OCI-LY7 (cell line): Measurements from ENCODE around the gene ZMYND8. TPM values are rescaled to one million over a fixed set of nuclear protein-coding genes. Genes with fewer than 3 reads are reported as not detected.
A peak's percentile ranks its signal among the peaks of the same experiment; 100 is the strongest.
"Not testable (repeated sequence)": the region's sequence is repeated elsewhere in the genome, so short reads cannot be mapped to it uniquely, and the experiment has no call there.

Source experiments
- BruUV-seq: library from RNA; stranded (reverse); fragments of 400-500 nt; replicated peaks from 2 replicates; lab custom pipeline; 2021; lab: Mats Ljungman, UMichigan
- CTCF ChIA-PET: fragments of 300-600 bp; sonication (Branson Sonifier 250); formaldehyde crosslinking; loops from one replicate; lab custom pipeline; 2022; ENCODE audit warnings: antibody characterized with exemption; ENCODE audit not compliant: unreplicated experiment; lab: Charles Lee
- POLR2A ChIA-PET: fragments of 300-600 bp; sonication (Branson Sonifier 250); formaldehyde crosslinking; loops from one replicate; lab custom pipeline; 2022; ENCODE audit warnings: antibody characterized with exemption; lab: Charles Lee
- DNase-seq: peaks from one replicate; pipeline ENCODE4 v3.0.0-alpha.2; 2015; ENCODE audit warnings: low spot score
- H2AFZ ChIP-seq: fragments of 200-600 bp; sonication (generic), shearing (Covaris generic); 2 replicates; pipeline ENCODE4 v1.6.1; 2014; ENCODE audit warnings: mild to moderate bottlenecking, antibody characterized with exemption, low read length, moderate library complexity
- H3K27ac ChIP-seq: fragments of 200-600 bp; sonication (generic); 2 replicates; pipeline ENCODE4 v1.5.1; 2014; ENCODE audit warnings: mixed run types, low read depth, mild to moderate bottlenecking, moderate library complexity, low read length, inconsistent platforms; ENCODE audit not compliant: poor library complexity, severe bottlenecking
- H3K36me3 ChIP-seq: fragments of 200-600 bp; sonication (generic); 2 replicates; pipeline ENCODE4 v1.6.1; 2014; ENCODE audit warnings: mild to moderate bottlenecking, antibody characterized with exemption, low read length, moderate library complexity, mixed read lengths; ENCODE audit not compliant: insufficient read depth
- H3K4me1 ChIP-seq: fragments of 200-600 bp; sonication (generic); 2 replicates; pipeline ENCODE4 v1.5.1; 2014; ENCODE audit warnings: mild to moderate bottlenecking, low read length; ENCODE audit not compliant: insufficient read depth, poor library complexity, severe bottlenecking
- H3K4me2 ChIP-seq: fragments of 200-600 bp; sonication (generic); 2 replicates; pipeline ENCODE4 v1.6.1; 2014; ENCODE audit warnings: mild to moderate bottlenecking, low read length
- H3K4me3 ChIP-seq: fragments of 200-600 bp; sonication (generic); 2 replicates; pipeline ENCODE4 v1.5.1; 2014; ENCODE audit warnings: mild to moderate bottlenecking, low read depth, low read length; ENCODE audit not compliant: poor library complexity, severe bottlenecking
- H3K79me2 ChIP-seq: fragments of 200-600 bp; sonication (generic); 2 replicates; pipeline ENCODE4 v1.6.1; 2016; ENCODE audit warnings: low read depth, mild to moderate bottlenecking, low read length, moderate library complexity, mixed read lengths; ENCODE audit not compliant: insufficient read depth
- H3K9me2 ChIP-seq: fragments of 200-600 bp; sonication (generic); 2 replicates; pipeline ENCODE4 v1.6.1; 2016; ENCODE audit warnings: mild to moderate bottlenecking, low read length, mixed read lengths; ENCODE audit not compliant: insufficient read depth
- H3K9me3 ChIP-seq: fragments of 200-600 bp; sonication (generic); 2 replicates; pipeline ENCODE4 v1.6.1; 2014; ENCODE audit warnings: mild to moderate bottlenecking, mixed run types, low read length, mixed read lengths
- H4K20me1 ChIP-seq: fragments of 200-600 bp; sonication (generic); 2 replicates; pipeline ENCODE4 v1.6.1; 2014; ENCODE audit warnings: mild to moderate bottlenecking, antibody characterized with exemption, low read length, moderate library complexity, mixed read lengths; ENCODE audit not compliant: insufficient read depth
- CTCF ChIP-seq: fragments of 200-600 bp; sonication (generic); conservative IDR thresholded peaks from 2 replicates; pipeline ENCODE4 v1.5.1; 2014; ENCODE audit warnings: mild to moderate bottlenecking, antibody characterized with exemption, low read length, moderate library complexity, mixed read lengths
- EZH2phosphoT487 ChIP-seq: fragments of 200-600 bp; sonication (generic); IDR thresholded peaks from 2 replicates; pipeline ENCODE4 v1.6.1; 2018; ENCODE audit warnings: low read depth, borderline replicate concordance, mild to moderate bottlenecking, mixed run types, antibody characterized with exemption, low read length, moderate library complexity, mixed read lengths
- intact Hi-C: fragments of 100-400 bp; cut with micrococcal nuclease; formaldehyde crosslinking; loops from one replicate; pipeline ENCODE4 v1.10.0; 2022; ENCODE audit not compliant: unreplicated experiment
- total RNA-seq, 2 experiments: library from RNA; depleted of rRNA in 1 of 2; stranded (reverse); fragments of >200 nt in 1 of 2; shearing (Covaris generic) in 1 of 2; gene quantifications; 2 replicates each; pipeline ENCODE4 v1.2.3, GENCODE V29; 2014 to 2022

ZMYND8 gene
- total RNA-seq, 2 experiments from 2014 or later, result 30.4 to 69.1 TPM

DNA sequence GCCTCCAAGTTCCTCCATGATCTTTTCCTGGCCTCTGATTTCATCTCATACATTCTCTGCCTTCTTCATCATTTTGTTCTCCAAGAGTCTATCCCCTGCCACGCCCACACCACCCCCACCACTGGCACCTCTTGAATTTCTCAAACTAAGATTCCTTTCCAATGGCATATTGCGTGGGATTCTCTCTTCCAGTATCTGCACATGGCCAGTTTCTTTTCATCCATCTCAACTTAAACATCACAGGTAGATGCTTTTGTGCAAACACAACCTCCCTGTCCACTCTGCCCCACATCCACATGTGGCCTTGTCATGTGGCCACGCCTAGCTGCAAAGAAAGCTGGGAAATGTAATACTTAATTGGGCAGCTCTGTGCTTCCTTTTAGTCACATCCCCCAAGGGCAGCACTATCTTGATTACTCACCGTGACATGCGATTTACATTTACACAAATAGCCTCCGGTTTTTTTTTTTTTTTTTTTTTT is 33.4 kb upstream of the ZMYND8 start:
- ChIA-PET CTCF (interaction anchor here (0.6 kb wide), 1 partner anchor 298 kb away, joined by 4 read pairs; no protein-coding TSS in a partner anchor), POLR2A (no interaction called here)
- no TSS peak for BruUV-seq
- intact Hi-C loops, result no loop called here
- no peaks in the 10 kb centered on the region for H4K20me1 ChIP-seq
- peak overlapping the region; percentile 25 for H3K4me3 ChIP-seq
- H3K9me2 ChIP-seq, result no peaks in the 10 kb centered on the region
- TF ChIP-seq CTCF (no peak), EZH2phosphoT487 (no peak)
- H3K36me3 ChIP-seq, result peaks cover 33% of the 10 kb centered on the region
- DNase-seq, result peak; percentile 88
- H3K79me2 ChIP-seq, result no peaks in the 10 kb centered on the region
- peaks cover 15% of the 10 kb centered on the region; the same call in 1 of the 2 replicates for H3K9me3 ChIP-seq
- peak overlapping the region; percentile 83; the same call in 1 of the 2 replicates for H2AFZ ChIP-seq
- peaks cover 37% of the 10 kb centered on the region for H3K4me1 ChIP-seq
- peak overlapping the region; percentile 54 for H3K4me2 ChIP-seq
- peak overlapping the region; percentile 63 for H3K27ac ChIP-seq

DNA sequence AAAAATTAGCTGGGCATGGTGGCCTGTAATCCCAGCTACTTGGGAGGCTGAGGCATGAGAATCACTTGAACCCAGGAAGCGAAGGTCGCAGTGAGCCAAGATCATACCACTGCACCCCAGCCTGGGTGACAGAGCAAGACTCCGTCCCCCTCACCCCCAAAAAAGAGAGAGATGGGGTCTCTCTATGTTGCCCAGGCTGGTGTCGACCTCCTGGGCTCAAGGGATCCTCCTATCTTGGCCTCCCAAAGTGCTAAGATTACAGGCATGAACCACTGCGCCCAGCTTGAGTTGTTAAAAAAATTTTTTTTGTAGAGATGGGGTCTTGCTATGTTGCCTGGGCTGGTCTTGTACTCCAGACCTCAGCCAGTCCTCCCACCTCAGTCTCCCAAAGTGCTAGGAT is 29.5 kb upstream of the ZMYND8 start:
- intact Hi-C loops, result loop anchor here (2.0 kb wide), 1 partner anchor 235 kb away; no protein-coding TSS in a partner anchor
- H3K4me2 ChIP-seq, H2AFZ ChIP-seq, H3K36me3 ChIP-seq, CTCF ChIA-PET, H3K79me2 ChIP-seq, BruUV-seq, H3K4me3 ChIP-seq, H3K9me2 ChIP-seq, H3K9me3 ChIP-seq, H4K20me1 ChIP-seq, H3K27ac ChIP-seq, DNase-seq: not testable (repeated sequence)
- peaks cover 27% of the 10 kb centered on the region for H3K4me1 ChIP-seq
- POLR2A ChIA-PET, result interaction anchor here (0.6 kb wide), 1 partner anchor 30 kb away, joined by 3 read pairs; no protein-coding TSS in a partner anchor

- TF ChIP-seq EZH2phosphoT487, result no peak
- no peak for TF ChIP-seq CTCF
- ChIA-PET POLR2A (interaction anchor here (0.5 to 1.4 kb wide), 6 partner anchors 21 to 231 kb away, joined by 3 to 8 read pairs (median 4); no protein-coding TSS in a partner anchor), CTCF (interaction anchor here (1.7 kb wide), 1 partner anchor 109 kb away, joined by 22 read pairs; no protein-coding TSS in a partner anchor)
- Histone ChIP-seq H3K27ac (no peak overlapping the region), H3K36me3 (no peaks in the 10 kb centered on the region), H4K20me1 (no peaks in the 10 kb centered on the region), H3K79me2 (no peaks in the 10 kb centered on the region), H3K4me2 (no peak overlapping the region), H2AFZ (no peak overlapping the region), H3K4me1 (peaks cover 10% of the 10 kb centered on the region), H3K9me3 (no peaks in the 10 kb centered on the region), H3K9me2 (no peaks in the 10 kb centered on the region), H3K4me3 (no peak overlapping the region)
- DNase-seq, result no peak
- no TSS peak for BruUV-seq
- intact Hi-C loops, result loop anchor here (5.0 kb wide), 1 partner anchor 631 kb away; no protein-coding TSS in a partner anchor
These were observed 26.4 kb upstream of the ZMYND8 start for GRCh38 chr20:47382746-47383415.
